DOHH2 (cell line): Measurements from ENCODE around the gene ZBTB7C.

ENCODE experiments used
- EZH2phosphoT487 ChIP-seq: fragments of 200-600 bp; sonication (generic); IDR thresholded peaks from 2 replicates; pipeline ENCODE4 v1.6.1; 2017; ENCODE audit warnings: borderline replicate concordance, mild to moderate bottlenecking, antibody characterized with exemption, low read length, moderate library complexity, mixed read lengths
- TF ChIP-seq, protein P1 (sequence below): fragments of 200-600 bp; sonication (generic); IDR thresholded peaks from one replicate; pipeline ENCODE4 v1.5.1; 2014; ENCODE audit warnings: antibody characterized with exemption, mild to moderate bottlenecking, low read depth, low read length; ENCODE audit not compliant: poor library complexity, severe bottlenecking

DNA sequence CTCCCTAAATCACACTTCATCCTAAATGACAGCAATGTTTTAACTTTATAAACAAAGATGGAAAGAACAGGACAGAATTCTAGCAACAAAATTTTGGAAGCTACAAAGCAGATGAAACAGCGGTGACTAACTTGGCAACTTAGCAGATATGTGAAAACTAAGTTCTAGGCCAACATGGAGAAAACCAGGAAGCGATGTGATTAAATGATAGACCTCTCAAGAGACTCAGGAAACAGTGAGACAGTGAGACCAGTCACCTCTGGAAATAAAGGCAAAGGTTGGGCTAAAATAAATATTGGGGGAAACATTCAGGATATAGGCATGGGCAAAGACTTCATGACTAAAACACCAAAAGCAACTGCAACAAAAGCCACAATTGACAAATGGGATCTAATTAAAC is 24.4 kb upstream of the ZBTB7C start:
- TF ChIP-seq, protein P1, sequence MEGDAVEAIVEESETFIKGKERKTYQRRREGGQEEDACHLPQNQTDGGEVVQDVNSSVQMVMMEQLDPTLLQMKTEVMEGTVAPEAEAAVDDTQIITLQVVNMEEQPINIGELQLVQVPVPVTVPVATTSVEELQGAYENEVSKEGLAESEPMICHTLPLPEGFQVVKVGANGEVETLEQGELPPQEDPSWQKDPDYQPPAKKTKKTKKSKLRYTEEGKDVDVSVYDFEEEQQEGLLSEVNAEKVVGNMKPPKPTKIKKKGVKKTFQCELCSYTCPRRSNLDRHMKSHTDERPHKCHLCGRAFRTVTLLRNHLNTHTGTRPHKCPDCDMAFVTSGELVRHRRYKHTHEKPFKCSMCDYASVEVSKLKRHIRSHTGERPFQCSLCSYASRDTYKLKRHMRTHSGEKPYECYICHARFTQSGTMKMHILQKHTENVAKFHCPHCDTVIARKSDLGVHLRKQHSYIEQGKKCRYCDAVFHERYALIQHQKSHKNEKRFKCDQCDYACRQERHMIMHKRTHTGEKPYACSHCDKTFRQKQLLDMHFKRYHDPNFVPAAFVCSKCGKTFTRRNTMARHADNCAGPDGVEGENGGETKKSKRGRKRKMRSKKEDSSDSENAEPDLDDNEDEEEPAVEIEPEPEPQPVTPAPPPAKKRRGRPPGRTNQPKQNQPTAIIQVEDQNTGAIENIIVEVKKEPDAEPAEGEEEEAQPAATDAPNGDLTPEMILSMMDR: no peak
- TF ChIP-seq EZH2phosphoT487: no peak
